Activated CD4-positive, CD25-positive, alpha-beta regulatory T cell (primary cell): ENCODE data around the gene CCDC178.
A peak's percentile ranks its signal among the peaks of the same experiment; 100 is the strongest.
"Not testable (repeated sequence)": the region's sequence is repeated elsewhere in the genome, so short reads cannot be mapped to it uniquely, and the experiment has no call there.

Experiments
- DNase-seq, 4 experiments: peaks; one replicate each; lab custom pipeline; 2025; lab: John Stamatoyannopoulos, UW

CCDC178 gene

GRCh38 chr18:33231474-33232317 is 208.8 kb downstream of the CCDC178 start:
- peak in 2 of 4 experiments; percentile 1 for DNase-seq

DNA sequence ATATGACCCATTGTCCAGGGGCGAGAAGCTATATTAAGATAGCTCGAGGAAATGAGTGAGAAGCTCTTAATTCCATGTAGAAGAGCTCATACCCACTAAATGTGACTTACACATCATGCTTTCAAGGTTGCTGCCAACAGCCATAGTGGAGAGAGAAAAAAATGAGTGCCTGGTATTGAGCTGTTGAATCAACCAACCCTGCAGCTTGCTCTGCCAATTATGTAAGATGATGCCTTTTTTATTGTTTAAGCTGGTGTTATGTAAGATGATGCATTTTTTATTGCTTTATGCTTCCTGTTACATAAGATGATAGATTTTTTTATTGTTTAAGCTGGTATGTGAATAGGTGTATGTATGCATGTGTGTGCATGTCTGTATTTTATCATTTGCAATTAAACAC is 228.2 kb downstream of the CCDC178 start:
- no peak for DNase-seq

- DNase-seq = no peak
Measured at GRCh38 chr18:33210575-33211189, 229.8 kb downstream of the CCDC178 start.

DNA sequence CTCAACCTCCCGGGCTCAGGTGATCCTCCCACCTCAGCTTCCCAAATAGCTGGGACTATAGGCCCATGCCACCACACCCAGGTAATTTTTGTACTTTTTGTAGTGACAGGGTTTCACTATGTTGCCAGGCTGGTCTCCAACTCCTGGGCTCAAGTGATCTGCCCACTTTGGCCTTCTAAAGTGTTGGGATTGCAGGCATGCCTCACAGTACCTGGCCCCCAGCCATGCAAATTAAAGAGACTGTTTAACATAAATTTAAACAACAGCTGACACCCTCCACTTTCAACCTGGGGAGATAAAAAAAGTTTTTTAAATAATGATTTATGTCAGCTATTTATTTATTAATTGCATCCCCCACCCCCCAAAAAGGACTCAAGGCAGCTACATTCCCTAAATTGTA is 234.7 kb downstream of the CCDC178 start:
- DNase-seq = no peak

DNA sequence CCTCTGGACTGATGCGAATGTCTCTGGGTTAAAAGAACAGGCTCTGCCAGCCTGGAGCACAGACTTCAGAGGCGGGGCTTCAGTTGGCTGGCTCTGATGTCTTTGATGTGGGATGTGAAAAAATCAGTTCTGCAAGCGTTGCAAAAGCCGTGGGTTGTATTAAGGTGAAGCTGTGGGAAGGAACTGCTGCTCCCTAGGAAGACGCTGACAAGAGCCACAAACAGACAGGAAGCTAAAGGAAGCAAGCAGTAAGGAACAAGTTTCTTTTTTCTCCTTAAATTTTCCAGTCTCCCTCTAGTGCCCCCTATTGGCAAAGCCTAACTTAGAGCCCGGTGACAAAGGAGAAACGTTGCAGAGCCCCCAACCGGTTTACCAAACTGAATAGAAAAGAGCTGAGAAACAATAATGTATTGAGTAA is 239.0 kb downstream of the CCDC178 start:
- no peak for DNase-seq

GRCh38 chr18:33195795-33196194 is 244.7 kb downstream of the CCDC178 start:
- DNase-seq = no peak

DNA sequence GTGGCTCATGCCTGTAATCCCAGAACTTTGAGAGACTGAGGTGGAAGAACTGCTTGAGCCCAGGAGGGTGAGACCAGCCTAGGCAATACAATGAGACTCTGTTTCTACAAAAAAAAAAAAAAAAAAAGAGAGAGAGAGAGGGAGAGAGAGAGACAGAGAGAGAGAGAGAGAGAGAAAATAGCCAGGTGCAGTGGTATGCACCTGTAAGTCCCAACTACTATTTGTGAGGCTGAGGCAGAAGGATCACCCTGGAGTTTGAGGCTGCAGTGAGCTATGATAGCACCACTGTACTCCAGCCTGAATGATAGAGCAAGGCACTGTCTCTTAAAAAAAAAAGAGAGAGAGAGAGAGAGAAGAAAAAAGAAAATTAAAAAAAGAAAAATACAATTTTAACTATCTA is 245.7 kb downstream of the CCDC178 start:
- no peak for DNase-seq

- DNase-seq = no peak
Measured at GRCh38 chr18:33184958-33185357, 255.6 kb downstream of the CCDC178 start.

DNA sequence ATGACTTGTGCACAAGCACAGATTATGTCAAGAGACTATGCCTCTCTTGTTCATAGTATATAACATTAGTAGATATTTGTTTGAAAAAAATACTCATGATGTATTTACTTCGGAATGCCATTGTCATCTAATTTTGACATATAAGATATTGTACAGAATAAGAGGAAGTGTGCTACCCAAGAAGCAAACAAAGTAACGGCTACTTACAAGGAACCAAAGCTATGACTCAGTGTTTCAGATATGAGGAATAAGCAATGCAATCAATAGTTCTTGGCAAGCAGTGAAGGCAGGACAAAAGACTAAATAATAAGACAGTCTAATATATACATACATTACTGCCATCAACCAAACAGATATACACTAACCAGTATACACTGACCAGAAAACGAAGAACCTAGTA is 256.3 kb downstream of the CCDC178 start:
- DNase-seq = no peak

DNA sequence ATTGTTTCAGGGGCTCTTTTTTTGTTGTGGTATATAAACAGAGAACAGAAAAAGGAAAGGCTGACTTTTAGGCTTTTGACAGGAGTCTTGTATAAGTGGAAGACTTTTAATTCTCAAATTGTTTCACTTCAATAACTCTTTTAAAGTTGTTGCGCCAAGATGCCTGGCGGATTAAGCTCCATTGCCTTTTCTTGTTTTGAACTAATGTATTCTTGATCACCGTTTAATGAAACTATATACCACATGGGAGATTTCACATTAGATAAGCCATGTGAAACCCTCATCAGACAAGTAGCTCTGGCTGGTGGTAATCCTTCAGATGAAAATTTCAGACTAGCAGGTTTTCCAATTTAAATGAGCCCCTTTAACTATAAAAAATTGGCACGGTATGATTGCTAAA is 257.4 kb downstream of the CCDC178 start:
- no peak for DNase-seq

- no peak for DNase-seq
Measured at GRCh38 chr18:33181016-33181415, 259.5 kb downstream of the CCDC178 start.

GRCh38 chr18:33169218-33169617 is 271.3 kb downstream of the CCDC178 start:
- no peak for DNase-seq

- DNase-seq = not testable (repeated sequence)
Measured at GRCh38 chr18:33164121-33164520, 276.4 kb downstream of the CCDC178 start.

DNA sequence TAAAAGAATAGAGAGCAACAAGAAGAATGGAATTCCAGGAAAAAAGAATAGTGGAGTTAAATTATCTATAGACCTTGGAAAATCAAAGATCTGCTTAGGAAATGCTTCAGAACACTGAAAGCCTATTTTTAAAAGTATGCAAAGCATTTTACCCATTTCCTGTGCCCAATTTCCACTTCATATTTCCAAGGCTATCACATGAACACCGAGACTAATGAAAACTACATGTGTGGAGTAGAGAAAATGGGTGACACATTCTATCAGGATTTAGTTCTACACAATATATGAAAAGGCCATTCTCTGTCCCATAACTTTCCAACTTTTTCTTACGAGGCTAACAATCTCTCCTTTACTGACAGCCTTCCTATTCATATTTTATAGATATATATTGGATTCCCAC is 279.4 kb downstream of the CCDC178 start:
- DNase-seq = no peak

GRCh38 chr18:33159151-33159550 is 281.4 kb downstream of the CCDC178 start:
- no peak for DNase-seq

DNA sequence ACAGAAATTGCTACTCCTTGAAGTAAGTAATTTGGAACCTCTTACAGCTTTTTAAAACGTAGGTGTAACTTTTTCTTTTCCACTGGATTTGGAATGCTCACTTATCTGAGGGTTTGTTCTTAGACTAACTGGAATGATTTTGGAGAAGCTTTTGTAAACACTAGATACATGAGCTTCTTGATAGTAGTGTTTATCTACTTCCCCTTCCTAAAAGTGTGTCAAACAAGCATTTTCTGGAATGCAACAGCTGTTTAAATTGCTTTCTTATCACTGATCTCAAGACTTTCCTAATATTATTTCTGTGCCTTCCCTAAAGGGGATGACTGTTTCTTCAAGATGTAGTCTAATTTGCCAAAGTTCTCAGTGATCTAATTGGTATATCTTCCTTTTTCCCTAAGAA is 282.6 kb downstream of the CCDC178 start:
- DNase-seq = no peak

- no peak for DNase-seq
Measured at GRCh38 chr18:33156906-33157470, 283.5 kb downstream of the CCDC178 start.

DNA sequence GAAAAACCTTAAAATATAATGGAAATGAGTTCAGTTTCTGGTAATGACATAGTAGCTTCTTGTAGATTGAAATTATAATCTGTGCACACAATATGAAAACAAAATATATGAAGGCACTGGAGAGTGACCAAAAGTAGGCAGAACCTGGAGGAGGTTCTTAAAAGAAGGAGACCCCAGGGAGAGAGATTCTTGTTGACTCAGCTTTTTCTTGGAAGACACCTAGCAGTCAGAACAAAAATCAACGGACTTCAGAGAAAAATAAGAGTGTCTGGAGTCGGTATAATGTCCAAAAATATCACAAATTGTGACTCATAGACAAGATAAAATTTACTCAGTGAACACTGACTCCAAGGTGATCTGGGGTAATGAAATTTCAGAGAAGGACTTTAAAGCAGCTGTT is 286.5 kb downstream of the CCDC178 start:
- DNase-seq = no peak

DNA sequence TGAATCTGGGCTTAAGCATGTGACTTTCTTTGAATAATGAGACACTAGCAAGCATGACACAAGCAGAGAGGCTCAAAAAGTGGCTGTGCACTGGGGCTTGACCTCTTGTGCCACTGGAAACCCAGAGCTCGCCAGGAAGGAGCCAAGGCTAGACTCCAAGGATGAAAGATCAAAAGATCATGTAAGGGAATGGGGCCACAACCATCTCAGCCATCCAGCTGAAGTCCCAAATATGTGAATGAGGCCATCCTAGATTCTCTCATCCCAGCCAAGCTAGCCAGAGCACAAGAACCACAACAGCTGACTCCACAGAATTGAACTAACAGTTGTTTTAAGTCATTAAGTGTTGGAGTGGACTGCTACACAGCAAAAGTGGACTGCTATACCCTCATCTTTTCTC is 288.1 kb downstream of the CCDC178 start:
- DNase-seq = no peak

DNA sequence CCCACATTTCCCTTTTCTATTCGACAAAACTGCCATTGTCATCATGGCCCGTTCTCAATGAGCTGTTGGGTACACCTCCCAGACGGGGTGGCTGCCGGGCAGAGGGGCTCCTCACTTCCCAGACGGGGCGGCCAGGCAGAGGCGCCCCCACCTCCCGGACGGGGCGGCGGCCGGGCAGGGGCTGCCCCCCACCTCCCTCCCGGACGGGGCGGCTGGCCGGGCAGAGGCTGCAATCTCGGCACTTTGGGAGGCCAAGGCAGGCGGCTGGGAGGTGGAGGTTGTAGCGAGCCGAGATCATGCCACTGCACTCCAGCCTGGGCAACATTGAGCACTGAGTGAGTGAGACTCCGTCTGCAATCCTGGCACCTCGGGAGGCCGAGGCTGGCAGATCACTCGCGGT is 292.7 kb downstream of the CCDC178 start:
- not testable (repeated sequence) for DNase-seq

- no peak for DNase-seq
Measured at GRCh38 chr18:33146014-33146413, 294.5 kb downstream of the CCDC178 start.

GRCh38 chr18:33135951-33136660 is 304.4 kb downstream of the CCDC178 start:
- no peak for DNase-seq

- DNase-seq = no peak
Measured at GRCh38 chr18:33132657-33133056, 307.9 kb downstream of the CCDC178 start.
